Ishikawa (cell line): ENCODE results near the gene SLCO3A1.

Source experiments
- CEBPB ChIP-seq: IDR thresholded peaks from 2 replicates; pipeline ENCODE4 v1.6.1; 2012
- CREB1 ChIP-seq: IDR thresholded peaks from 2 replicates; pipeline ENCODE4 v1.6.1; 2012; ENCODE audit warnings: low read depth
- EGR1 ChIP-seq: IDR thresholded peaks from 2 replicates; pipeline ENCODE4 v1.6.1; 2012
- EP300 ChIP-seq: IDR thresholded peaks from 2 replicates; pipeline ENCODE4 v1.6.1; 2012; ENCODE audit warnings: borderline replicate concordance
- FOXM1 ChIP-seq: IDR thresholded peaks from 2 replicates; pipeline ENCODE4 v1.6.1; 2012; ENCODE audit warnings: low read depth, borderline replicate concordance
- MAX ChIP-seq: IDR thresholded peaks from 2 replicates; pipeline ENCODE4 v1.6.1; 2012
- NFIC ChIP-seq: IDR thresholded peaks from 2 replicates; pipeline ENCODE4 v1.6.1; 2012
- RAD21 ChIP-seq: IDR thresholded peaks from 2 replicates; pipeline ENCODE4 v1.6.1; 2012; ENCODE audit warnings: low read depth
- REST ChIP-seq: IDR thresholded peaks from 2 replicates; pipeline ENCODE4 v1.6.1; 2012; ENCODE audit warnings: low read depth, mild to moderate bottlenecking
- TAF1 ChIP-seq: IDR thresholded peaks from 2 replicates; pipeline ENCODE4 v1.6.1; 2012; ENCODE audit warnings: low read depth, mild to moderate bottlenecking
- TCF12 ChIP-seq: IDR thresholded peaks from 2 replicates; pipeline ENCODE4 v1.6.1; 2012; ENCODE audit warnings: low read depth
- TEAD4 ChIP-seq: IDR thresholded peaks from 2 replicates; pipeline ENCODE4 v1.6.1; 2012
- USF1 ChIP-seq: IDR thresholded peaks from 2 replicates; pipeline ENCODE4 v1.6.1; 2012
- YY1 ChIP-seq: IDR thresholded peaks from 2 replicates; pipeline ENCODE4 v1.6.1; 2012; ENCODE audit warnings: low read depth
- ZBTB7A ChIP-seq: IDR thresholded peaks from 2 replicates; pipeline ENCODE4 v1.6.1; 2012; ENCODE audit warnings: low read depth

SLCO3A1 gene

GRCh38 chr15:92105611-92106010, 252.1 kb downstream of the SLCO3A1 start:
- TF ChIP-seq MAX (no peak), CREB1 (no peak), EGR1 (no peak), ZBTB7A (no peak), TEAD4 (no peak), RAD21 (no peak), CEBPB (no peak), REST (no peak), USF1 (no peak), TAF1 (no peak), EP300 (no peak), NFIC (no peak), YY1 (no peak), FOXM1 (no peak), TCF12 (no peak)

GRCh38 chr15:92107510-92107909, 254.0 kb downstream of the SLCO3A1 start:
- no peak for TF ChIP-seq CREB1
- no peak for TF ChIP-seq TAF1
- TF ChIP-seq REST: no peak
- TF ChIP-seq NFIC: no peak
- no peak for TF ChIP-seq YY1
- TF ChIP-seq ZBTB7A: no peak
- no peak for TF ChIP-seq RAD21
- no peak for TF ChIP-seq EP300
- no peak for TF ChIP-seq CEBPB
- TF ChIP-seq FOXM1: no peak
- no peak for TF ChIP-seq EGR1

- TF ChIP-seq USF1 (no peak), REST (no peak), MAX (no peak)
Measured at GRCh38 chr15:92109191-92109873, 255.8 kb downstream of the SLCO3A1 start.

GRCh38 chr15:92111291-92111690, 257.8 kb downstream of the SLCO3A1 start:
- no peak for TF ChIP-seq EGR1
- no peak for TF ChIP-seq RAD21
- no peak for TF ChIP-seq MAX

- TF ChIP-seq FOXM1 (no peak), TAF1 (no peak), EGR1 (no peak), NFIC (no peak), CREB1 (no peak), MAX (no peak), EP300 (no peak), REST (no peak), CEBPB (no peak), USF1 (no peak), RAD21 (no peak), ZBTB7A (no peak), YY1 (no peak), TEAD4 (no peak), TCF12 (no peak)
Measured at GRCh38 chr15:92111751-92112150, 258.2 kb downstream of the SLCO3A1 start.
